ES-I3 (cell line): ENCODE measurements around the gene PHF23.
A peak's percentile ranks its signal among the peaks of the same experiment; 100 is the strongest.
"Not testable (repeated sequence)": the region's sequence is repeated elsewhere in the genome, so short reads cannot be mapped to it uniquely, and the experiment has no call there.

Experiments
- H3K36me3 ChIP-seq: 2 replicates; pipeline ENCODE4 v1.6.1; 2013; ENCODE audit warnings: mild to moderate bottlenecking, low read length, control low read depth, moderate library complexity; ENCODE audit not compliant: insufficient read depth
- H3K4me1 ChIP-seq: 2 replicates; pipeline ENCODE4 v1.6.1; 2013; ENCODE audit warnings: mild to moderate bottlenecking, control low read depth, low read length; ENCODE audit not compliant: insufficient read depth
- H3K9ac ChIP-seq: 2 replicates; pipeline ENCODE4 v1.6.1; 2013; ENCODE audit warnings: low read depth, mild to moderate bottlenecking, low read length, moderate library complexity
- H3K9me3 ChIP-seq: 2 replicates; pipeline ENCODE4 v1.6.1; 2013; ENCODE audit warnings: mild to moderate bottlenecking, low read length, moderate library complexity; ENCODE audit not compliant: control insufficient read depth, insufficient read depth

Gene PHF23

GRCh38 chr17:7250695-7251627, 11.7 kb upstream of the PHF23 start:
- Histone ChIP-seq H3K9ac (peak overlapping the region; percentile 99), H3K4me1 (no peaks in the 10 kb centered on the region), H3K36me3 (peaks cover 10% of the 10 kb centered on the region), H3K9me3 (no peaks in the 10 kb centered on the region)

DNA sequence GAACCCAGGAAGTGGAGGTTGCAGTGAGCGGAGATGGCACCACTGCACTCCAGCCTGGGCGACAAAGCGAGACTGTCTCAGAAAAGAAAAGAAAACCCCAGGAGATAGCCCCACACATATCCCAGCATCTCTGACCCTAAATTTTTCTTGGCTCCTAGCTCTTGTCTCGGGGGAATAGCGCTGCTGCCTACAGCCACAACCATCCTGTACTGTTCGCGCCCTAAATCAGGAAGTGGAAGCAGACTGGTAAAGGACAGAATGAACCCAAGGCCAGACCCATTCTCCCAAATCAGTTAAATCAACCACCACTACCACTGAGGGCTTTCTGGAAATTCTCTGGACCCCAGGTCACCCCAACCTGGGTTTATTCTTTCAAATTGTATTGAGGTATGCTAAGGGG, 10.6 kb upstream of the PHF23 start:
- Histone ChIP-seq H3K4me1 (no peaks in the 10 kb centered on the region), H3K9ac (peak overlapping the region; percentile 99; the same call in 1 of the 2 replicates), H3K36me3 (peaks cover 8% of the 10 kb centered on the region), H3K9me3 (no peaks in the 10 kb centered on the region)

DNA sequence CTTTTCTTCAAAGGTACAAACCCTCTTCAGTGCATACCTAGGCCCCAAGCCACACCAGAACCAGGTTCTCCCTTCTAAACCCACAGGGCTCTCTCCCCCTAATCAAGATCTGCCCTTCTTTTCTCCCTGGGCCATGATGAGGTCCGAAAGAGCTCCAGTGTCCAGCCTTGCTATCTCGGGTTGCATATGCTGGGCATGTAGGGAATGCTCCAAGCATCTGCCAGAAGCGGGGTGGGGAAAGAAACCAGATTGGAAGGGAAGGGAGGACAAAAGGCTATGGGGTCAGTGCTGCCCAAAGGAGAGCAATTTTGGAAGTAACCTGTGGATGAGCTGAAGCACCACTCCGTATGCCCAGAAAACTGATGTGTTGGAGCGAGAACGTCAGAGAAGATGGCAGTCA, 10.0 kb upstream of the PHF23 start:
- Histone ChIP-seq H3K36me3 (peaks cover 3% of the 10 kb centered on the region; the same call in 1 of the 2 replicates), H3K9ac (no peak overlapping the region), H3K4me1 (no peaks in the 10 kb centered on the region), H3K9me3 (no peaks in the 10 kb centered on the region)

GRCh38 chr17:7248796-7249195, 9.5 kb upstream of the PHF23 start:
- H3K9me3 ChIP-seq = no peaks in the 10 kb centered on the region
- H3K36me3 ChIP-seq = no peaks in the 10 kb centered on the region
- H3K4me1 ChIP-seq = no peaks in the 10 kb centered on the region
- H3K9ac ChIP-seq = no peak overlapping the region

- Histone ChIP-seq H3K9ac (no peak overlapping the region), H3K36me3 (no peaks in the 10 kb centered on the region), H3K4me1 (no peaks in the 10 kb centered on the region), H3K9me3 (no peaks in the 10 kb centered on the region)
These were observed 7.5 kb upstream of the PHF23 start for GRCh38 chr17:7246779-7247178.

- H3K9ac ChIP-seq, H3K9me3 ChIP-seq, H3K36me3 ChIP-seq: not testable (repeated sequence)
- peaks cover 13% of the 10 kb centered on the region for H3K4me1 ChIP-seq
These were observed 4.6 kb upstream of the PHF23 start for GRCh38 chr17:7243838-7244237.

DNA sequence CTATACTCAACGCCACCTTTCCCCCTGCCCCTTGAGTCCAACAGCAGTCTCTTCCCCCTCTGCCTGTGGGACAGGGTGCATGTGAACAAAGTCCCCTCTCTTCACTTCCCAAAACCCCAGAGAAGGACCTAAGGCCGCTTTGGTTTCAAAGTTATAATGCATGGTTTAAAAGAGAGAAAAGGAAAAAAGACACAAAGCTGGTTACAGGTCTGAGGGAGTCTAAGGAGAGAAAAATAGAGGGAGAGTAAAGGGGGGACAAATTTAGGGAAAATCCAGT, 4.1 kb upstream of the PHF23 start:
- peaks cover 13% of the 10 kb centered on the region for H3K4me1 ChIP-seq

DNA sequence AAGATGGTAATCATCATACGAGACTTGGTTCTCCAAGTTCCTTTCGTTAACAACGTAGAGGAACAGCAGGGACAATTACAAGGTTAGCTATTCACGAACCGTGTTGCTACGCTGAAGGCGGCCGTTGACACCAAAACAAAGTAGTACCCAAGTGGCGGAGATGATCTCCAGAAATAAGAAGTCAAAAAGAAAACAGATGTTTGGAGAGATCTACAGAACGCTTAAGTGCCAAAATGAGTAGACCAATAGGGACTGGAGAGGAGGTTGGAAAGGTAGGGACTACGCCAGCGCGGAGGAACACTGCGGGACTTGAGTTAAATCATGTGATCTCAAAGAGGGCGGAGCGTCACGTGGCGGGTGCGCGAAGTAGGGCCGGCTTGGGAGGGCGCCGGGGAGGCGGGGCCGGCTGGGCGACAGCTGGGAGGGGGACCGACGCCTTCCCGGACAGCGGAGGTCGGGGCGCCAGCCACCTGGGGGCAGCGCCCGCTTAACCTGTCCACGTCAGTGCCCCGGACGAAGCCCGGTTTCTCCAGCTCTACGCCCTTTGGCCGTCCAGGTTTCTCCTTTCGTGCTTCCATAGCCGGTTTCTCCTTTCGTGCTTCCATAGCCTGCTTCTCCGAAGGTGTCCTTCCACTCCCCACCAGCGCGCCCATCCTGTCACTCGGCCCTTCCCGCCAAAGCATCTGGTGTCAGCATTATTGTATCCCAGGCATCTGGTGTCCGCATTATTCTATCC, 3.6 kb upstream of the PHF23 start:
- no peaks in the 10 kb centered on the region for H3K36me3 ChIP-seq
- no peaks in the 10 kb centered on the region for H3K9me3 ChIP-seq
- peak overlapping the region; percentile 92 for H3K9ac ChIP-seq
- peaks cover 13% of the 10 kb centered on the region for H3K4me1 ChIP-seq

More for the DNA sequence above, 4.1 kb upstream of the PHF23 start:
- Histone ChIP-seq H3K36me3 (no peaks in the 10 kb centered on the region), H3K9ac (peak overlapping the region; percentile 92), H3K9me3 (no peaks in the 10 kb centered on the region)

DNA sequence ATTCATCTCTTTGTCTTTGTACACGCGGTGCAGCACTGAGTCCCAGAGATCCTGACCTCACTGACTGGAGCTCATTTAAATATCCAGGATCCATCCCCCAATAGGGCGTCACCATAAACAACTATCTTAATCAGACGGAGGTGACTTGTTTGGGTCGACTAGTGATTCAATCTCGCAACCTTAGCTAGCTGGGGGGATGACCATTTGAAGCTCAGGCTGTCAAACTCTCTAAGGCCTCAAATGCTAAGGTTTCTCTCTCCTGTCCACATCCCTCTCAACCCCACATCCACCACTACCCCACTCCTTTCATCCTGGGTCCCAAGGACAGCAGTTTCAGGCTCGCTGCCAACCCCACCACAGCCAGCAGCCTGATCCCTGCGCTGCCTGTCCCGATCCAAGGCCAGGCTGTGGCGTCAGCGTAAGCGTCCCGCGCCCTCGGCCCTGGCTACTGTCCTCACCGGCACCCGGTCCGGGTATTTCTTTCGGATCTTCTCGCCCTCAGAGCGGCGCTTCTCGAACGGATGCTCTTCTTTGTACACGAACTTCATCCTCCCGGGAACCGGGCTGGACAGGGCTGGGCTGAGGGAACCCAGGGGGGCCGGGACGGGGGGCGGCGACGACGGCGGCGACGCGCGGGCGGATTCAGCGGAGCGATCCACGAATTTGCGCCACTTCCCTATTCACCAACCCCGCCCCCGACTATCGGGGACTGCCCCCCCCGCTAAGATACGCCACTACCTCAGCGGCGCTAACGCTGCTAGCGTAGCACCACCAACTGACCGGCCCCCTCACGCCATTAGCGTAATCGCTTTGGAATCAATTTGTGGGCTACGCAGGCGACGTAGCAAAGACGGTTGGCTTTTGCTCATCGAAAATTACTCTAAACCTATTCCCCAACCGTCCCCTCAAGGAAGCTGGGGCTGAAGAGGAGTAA, 2.8 kb upstream of the PHF23 start, which contains the start of gene GABARAP:
TSS of gene GABARAP (minus strand) at position 667 of the 934 bp plus-strand sequence. CDS start at position 548, 119 bp downstream.
- Histone ChIP-seq H3K9ac (peak within 1 kb of the TSS; percentile 92), H3K36me3 (no peaks in the 10 kb centered on the region; the same call in 1 of the 2 replicates)

GRCh38 chr17:7241090-7241733, 2.0 kb upstream of the PHF23 start:
- Histone ChIP-seq H3K36me3 (peaks cover 3% of the 10 kb centered on the region), H3K9me3 (no peaks in the 10 kb centered on the region), H3K9ac (peak overlapping the region; percentile 92), H3K4me1 (peaks cover 18% of the 10 kb centered on the region)

More for the DNA sequence above, 2.8 kb upstream of the PHF23 start, which contains the start of gene GABARAP:
- Histone ChIP-seq H3K9me3 (no peaks in the 10 kb centered on the region), H3K4me1 (peaks cover 17% of the 10 kb centered on the region)

- peaks cover 10% of the 10 kb centered on the region for H3K36me3 ChIP-seq
- H3K4me1 ChIP-seq = peaks cover 18% of the 10 kb centered on the region
- no peaks in the 10 kb centered on the region for H3K9me3 ChIP-seq
- no peak overlapping the region for H3K9ac ChIP-seq
These were observed 1.1 kb upstream of the PHF23 start for GRCh38 chr17:7240375-7240774.

DNA sequence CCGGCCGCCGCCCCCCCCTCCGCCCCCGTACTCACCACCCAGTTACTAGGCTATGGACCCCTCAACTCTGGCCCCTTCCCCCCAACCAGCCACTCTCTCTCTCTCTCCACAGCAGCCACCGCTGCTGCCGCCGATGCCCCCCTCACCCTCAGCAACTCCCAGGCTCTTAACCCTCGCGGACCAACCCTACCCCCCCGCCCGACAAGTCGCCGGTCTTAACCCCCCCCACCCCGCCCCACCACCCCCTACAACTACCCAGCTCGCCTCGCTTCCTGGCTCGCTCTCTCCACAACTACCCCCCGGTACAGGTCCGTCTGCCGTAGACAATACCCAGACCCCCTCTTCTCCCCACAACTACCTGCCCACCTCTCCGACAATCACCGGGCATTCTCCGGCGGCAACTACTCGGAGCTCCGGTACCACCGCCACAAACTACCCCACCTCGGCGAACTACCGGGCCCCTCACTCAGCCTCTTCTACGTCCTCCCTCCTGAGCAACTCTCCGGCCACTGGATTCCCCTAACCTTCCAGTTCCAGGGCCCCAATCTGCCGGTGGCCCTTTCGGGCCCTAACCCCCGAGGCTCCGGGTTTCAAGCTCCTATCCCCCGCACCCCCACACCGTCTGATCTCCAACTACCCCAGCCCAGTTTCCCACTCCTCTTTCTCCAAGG, 702 bp downstream of the PHF23 start:
- H3K9ac ChIP-seq = peak overlapping the region; percentile 98
- peaks cover 10% of the 10 kb centered on the region for H3K36me3 ChIP-seq
- peaks cover 18% of the 10 kb centered on the region for H3K4me1 ChIP-seq

DNA sequence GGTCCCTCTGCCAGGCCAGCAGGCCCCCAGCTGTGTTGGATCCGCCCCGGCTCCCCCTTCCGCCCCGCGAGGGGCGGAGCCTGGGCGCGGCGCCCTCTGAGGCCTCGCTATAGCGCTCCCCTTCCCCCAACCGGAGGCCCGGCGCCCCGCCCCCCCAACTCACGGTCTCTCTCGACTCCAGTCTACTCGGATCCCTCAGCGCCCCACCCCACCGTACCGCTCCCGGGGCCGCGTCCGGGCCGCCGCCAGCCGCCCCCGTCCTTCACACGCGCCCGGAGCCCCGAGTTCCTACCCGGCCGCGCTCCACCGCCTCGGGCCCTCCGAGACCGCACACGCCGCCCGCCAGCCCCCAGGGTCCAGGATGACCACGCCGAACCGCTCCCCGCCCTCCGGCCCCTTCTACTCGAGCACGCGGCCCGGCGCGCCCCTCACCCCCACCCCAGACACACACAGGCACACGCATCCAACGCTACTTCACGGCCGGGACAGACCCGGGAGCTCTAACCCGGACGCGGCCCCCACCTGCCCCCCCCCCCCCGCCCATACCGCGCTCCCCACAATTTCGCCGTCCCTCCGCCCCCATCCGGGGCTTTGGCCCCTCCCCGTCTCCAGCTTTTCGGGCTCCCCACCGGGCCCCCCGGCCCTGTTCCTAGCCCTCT, 1.4 kb downstream of the PHF23 start:
- H3K9me3 ChIP-seq = no peaks in the 10 kb centered on the region
- peaks cover 18% of the 10 kb centered on the region for H3K4me1 ChIP-seq

More for the DNA sequence above, 702 bp downstream of the PHF23 start:
- H3K9me3 ChIP-seq = no peaks in the 10 kb centered on the region

More for the DNA sequence above, 1.4 kb downstream of the PHF23 start:
- peaks cover 10% of the 10 kb centered on the region for H3K36me3 ChIP-seq
- H3K9ac ChIP-seq = peak overlapping the region; percentile 58
